NCI-H1436 (cell line): ENCODE results near the gene ISG15.
"Not testable (repeated sequence)": the region's sequence is repeated elsewhere in the genome, so short reads cannot be mapped to it uniquely, and the experiment has no call there.

Source experiments
- DNase-seq: peaks from one replicate; lab custom pipeline; 2025; lab: John Stamatoyannopoulos, UW

The ISG15 gene

DNA sequence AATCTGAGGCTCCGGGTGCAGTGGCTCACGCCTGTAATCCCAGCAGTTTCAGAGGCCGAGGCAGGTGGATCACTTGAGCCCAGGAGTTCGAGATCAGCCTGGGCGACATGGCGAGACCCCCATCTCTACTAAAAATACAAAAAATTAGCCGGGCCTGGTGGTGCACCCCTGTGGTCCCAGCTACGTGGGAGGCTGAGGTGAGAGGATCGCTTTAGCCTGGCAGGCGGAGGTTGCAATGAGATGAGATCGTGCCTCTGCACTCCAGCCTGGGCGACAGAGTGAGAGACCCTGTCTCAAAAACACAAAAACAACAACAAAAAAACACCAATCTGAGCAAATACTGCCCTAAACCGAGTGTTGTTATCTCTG is 577 bp upstream of the ISG15 start:
- DNase-seq, result not testable (repeated sequence)

DNA sequence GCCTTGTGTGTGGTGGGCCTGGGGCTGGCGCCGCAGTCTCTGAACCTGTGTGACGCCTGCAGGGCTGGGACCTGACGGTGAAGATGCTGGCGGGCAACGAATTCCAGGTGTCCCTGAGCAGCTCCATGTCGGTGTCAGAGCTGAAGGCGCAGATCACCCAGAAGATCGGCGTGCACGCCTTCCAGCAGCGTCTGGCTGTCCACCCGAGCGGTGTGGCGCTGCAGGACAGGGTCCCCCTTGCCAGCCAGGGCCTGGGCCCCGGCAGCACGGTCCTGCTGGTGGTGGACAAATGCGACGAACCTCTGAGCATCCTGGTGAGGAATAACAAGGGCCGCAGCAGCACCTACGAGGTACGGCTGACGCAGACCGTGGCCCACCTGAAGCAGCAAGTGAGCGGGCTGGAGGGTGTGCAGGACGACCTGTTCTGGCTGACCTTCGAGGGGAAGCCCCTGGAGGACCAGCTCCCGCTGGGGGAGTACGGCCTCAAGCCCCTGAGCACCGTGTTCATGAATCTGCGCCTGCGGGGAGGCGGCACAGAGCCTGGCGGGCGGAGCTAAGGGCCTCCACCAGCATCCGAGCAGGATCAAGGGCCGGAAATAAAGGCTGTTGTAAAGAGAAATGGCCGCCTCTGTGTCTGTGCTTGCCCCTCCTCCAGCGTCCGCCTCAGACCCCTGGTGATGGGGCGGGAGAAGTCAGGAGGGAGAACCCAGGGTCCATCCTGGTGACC is 788 bp downstream of the ISG15 start:
- peak; percentile 59 for DNase-seq

GRCh38 chr1:1014799-1015681 is 1.7 kb downstream of the ISG15 start:
- DNase-seq, result no peak

DNA sequence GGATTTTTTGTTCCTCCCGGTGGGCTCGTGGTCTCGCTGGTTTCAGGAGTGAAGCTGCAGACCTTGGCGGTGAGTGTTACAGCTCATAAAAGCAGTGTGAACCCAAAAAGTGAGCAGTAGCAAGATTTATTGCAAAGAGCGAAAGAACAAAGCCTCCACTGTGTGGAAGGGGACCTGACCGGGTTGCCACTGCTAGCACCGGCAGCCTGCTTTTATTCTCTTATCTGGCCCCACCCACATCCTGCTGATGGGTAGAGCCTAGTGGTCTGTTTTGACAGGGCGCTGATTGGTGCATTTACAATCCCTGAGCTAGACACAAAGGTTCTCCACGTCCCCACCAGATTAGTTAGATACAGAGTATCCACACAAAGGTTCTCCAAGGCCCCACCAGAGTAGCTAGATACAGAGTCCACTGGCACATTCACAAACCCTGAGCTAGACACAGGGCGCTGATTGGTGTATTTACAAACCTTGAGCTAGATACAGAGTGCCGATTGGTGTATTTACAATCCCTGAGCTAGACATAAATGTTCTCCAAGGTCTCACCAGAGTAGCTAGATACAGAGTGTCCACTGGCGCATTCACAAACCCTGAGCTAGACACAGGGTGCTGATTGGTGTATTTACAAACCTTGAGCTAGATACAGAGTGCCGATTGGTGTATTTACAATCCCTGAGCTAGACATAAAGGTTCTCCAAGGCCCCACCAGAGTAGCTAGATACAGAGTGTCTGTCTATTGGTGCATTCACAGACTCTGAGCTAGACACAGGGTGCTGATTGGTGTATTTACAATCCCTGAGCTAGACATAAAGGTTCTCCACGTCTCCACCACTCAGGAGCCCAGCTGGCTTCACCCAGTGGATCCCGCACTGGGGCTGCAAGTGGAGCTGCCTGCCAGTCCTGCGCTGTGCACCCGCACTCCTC is 4.4 kb downstream of the ISG15 start:
- DNase-seq, result not testable (repeated sequence)

DNA sequence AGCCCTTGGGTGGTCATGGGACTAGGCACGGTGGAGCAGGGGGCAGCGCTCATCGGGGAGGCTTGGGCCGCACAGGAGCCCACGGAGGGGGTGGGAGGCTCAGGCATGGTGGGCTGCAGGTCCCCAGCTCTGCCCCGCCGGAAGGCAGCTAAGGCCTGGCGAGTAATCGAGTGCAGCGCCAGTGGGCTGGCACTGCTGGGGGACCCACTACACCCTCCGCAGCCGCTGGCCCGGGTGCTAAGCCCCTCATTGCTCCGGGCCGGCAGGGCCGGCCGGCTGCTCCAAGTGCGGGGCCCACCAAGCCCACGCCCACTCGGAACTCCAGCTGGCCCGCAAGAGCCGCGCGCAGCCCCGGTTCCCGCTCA is 5.0 kb downstream of the ISG15 start:
- DNase-seq, result not testable (repeated sequence)

DNA sequence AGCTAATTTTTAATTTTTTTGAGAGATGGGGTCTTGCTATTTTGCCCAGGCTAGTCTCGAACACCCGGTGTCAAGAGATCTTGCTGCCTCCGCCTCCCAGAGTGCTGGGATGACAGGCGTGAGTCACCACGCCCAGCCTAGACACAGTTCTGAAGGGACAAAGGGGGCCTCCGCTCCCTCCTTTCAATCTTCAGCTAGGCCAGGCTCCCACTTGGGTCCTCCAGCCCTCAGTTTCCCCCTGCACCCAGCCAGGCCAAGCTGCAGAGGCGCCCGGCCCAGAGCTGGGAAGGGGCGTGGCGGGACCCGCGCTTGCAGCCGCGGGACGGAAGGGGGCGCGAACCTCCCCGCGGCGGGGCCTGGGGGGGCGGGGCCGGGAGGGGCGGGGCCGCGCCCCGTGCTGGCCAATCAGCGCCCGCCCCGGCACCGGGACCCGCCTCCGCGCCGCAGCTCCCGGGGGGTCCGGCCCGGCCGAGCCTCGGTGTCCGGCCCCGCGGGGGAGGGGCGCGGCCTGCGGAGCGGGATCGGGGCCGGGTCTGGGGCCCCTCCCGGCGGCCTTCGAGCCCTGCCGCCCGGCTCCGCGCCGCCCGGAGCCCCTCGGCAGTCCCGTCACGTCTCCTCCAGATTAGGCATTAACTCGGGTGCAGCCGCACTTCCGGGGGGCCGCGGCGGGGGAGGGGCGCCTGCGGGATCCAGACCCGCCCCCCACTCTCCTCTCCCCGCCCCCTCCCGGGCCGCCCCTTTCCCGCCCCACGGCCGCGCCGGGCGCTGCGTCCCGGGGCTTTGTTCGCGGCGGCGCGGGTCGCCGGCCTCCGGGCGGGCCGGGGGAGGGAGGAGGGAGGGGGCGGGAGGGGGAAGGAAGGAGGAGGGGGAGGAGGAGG is 6.1 kb downstream of the ISG15 start:
- peak; percentile 70 for DNase-seq

GRCh38 chr1:1020000-1020404 is 6.7 kb downstream of the ISG15 start, which contains the start of gene AGRN:
Gene AGRN (plus strand): TSS chr1:1020120. CDS start chr1:1020173, 53 bp downstream.
- DNase-seq, result no peak

GRCh38 chr1:1020415-1021009 is 7.2 kb downstream of the ISG15 start:
- DNase-seq, result no peak

DNA sequence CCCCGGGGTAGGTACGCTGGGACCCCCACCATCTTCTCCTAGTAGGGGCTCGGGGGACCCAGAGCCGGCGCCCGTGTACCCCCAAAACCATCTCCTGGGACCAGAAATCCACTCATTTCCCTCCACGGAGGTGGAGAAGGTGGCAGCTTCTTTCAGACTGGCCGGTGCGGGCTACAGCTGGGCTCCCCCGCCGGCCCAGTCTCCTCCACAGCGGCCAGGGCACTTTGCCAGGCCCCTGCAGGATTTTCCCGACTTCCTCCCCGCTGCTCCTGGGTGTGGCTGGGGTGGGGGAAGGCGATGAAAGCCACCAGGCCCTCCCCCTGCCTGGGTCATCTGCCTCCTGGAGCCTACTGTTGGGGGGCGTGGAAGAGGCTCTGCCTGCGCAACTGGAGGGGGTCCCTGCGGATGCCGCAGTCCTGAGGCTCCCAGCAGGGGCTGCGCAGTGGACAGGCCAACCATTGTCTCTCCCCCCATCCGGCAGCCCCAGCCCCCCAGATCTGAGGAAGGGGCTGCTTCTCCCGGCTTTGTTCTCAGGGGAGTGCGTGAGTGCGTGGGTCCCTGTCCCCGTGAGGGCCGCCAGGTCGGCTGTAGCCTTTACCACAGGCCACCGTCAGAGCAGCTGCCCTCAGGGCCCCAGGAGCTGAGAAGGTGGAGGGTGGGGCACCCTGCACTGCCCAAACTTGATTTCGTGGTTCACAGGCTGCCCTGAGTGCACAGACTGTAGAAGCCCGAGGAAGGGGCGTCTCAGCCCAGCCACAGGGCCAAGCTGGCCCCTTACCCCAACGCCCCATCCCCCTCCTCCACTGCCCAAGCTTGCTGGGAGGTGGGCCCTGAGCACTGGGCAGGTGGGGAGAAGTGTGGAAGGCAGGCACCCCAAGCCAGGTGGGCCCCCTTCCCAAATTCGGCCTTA is 8.0 kb downstream of the ISG15 start:
- DNase-seq, result no peak

GRCh38 chr1:1021920-1022259 is 8.6 kb downstream of the ISG15 start:
- no peak for DNase-seq

GRCh38 chr1:1022302-1023009 is 9.2 kb downstream of the ISG15 start:
- DNase-seq, result no peak

GRCh38 chr1:1023700-1024099 is 10.4 kb downstream of the ISG15 start:
- no peak for DNase-seq

DNA sequence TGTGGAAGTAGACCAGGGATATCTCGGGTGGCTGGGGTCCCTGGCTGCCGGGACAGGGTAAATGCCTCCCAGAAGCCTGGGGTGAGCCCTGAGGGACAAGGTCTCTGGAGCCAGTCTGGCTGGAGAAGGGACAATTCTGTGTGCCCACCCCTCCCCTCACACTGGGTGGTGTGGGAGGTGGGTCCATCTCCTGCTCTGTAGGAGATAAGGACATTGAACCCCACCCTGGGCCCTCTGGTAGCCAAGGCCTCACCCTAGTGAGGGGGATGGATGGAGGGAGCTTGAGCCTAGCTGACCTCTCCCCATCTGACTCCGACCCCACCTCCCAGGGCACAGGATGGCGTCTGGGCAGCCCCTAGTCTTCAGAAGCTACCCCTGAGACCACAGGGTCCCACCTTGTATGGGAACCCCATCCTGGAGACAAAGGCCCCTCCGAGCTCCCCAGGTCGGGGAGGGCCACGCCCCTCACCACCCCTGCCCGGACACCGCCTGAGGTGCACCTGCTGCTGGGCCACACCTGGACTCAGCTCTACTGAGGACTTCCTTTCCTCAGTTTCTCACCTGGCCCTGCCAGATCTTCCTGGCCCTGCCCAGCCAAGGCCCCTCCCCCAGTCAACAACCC is 11.0 kb downstream of the ISG15 start:
- no peak for DNase-seq

DNA sequence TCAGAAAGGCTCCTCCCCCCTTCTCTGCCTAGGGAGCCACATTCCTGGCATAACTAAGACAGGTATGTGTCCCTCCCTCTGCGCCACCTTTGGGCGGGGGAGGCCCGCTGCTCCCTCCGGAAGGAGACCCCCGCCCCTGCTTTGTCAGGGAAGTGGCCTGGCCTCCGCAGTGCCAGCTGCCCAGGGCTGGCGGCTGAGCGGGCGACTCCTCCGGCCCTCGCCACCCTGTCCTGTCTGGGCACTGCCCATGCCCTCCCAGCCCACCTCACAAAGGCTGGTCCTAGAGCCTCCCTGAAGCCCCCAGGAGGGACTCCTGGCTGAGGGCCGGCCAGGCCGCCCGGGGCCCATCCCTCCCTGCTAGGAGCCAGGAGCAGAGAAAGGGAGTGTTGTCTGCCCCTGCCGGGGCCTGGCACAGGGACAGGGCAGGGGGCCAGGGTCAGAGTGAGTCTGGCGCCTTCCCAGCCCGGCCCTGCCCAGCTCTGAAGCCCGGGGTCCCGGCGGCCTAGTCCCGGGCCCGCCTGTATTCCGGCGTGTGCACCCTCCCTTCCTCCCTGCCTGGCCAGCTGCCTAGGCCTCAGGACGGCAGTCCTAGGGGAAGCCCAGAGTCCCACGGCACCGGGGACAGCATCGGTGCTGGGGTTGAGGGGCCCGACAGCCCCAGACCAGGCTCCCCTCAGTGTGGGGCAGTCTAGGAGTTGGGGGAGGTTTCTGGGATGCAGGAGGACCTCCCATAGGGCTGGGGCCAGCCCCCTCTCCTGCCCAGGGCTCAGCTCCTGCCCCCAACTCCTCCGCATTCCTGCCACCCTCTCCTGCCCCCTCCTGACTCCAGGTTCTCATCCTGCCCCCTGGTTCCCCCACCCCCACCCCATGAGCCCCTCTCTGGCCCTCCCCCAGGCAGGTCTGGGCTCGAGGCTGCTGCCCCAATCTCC is 11.7 kb downstream of the ISG15 start:
- no peak for DNase-seq

DNA sequence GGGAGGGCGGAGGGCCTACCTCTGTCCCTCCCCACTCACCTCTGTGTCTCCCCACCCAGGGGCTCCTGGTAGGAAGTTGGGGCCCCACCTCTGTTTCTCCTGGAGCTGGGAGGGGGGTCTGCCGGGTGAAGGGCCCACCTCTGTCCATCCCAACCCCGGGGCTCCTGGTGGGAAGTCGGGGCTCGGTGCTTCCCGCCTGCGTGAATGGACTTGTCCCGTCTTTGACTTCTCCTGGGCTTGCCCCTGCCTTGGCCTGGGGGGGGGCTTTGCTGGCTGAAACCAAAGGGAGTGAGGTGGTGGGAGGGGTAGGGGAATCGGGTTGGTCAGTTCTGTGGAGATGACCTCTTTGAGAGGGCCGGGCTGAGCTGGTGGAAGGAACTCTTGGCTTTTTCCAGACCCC is 12.4 kb downstream of the ISG15 start:
- no peak for DNase-seq

- DNase-seq, result no peak
Observed at GRCh38 chr1:1026599-1027413, 13.5 kb downstream of the ISG15 start.

DNA sequence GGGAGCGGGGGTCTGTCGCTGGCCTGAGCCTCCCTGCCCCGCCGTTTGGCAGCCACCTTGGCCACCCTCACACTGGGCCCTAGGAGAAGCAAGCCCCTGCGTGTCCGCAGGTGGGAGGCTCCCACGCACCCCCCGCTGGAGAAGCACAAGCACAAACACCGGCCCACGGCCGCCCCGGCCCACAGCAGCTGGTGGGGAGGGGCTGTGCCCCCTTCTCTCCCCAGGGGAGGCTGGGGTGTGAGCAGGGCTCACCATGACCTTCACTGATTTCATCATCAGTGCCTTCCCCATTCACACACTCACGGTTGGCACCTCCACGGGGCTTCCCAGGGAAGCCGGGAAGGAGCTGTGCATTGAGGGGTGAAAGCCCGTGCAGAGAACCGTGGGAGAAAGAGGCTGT is 14.5 kb downstream of the ISG15 start:
- DNase-seq, result no peak
